ENCODE data around the gene TNNI3K.
A peak's percentile ranks its signal among the peaks of the same experiment; 100 is the strongest.
"Not testable (repeated sequence)": the region's sequence is repeated elsewhere in the genome, so short reads cannot be mapped to it uniquely, and the experiment has no call there.

Gene TNNI3K

DNA sequence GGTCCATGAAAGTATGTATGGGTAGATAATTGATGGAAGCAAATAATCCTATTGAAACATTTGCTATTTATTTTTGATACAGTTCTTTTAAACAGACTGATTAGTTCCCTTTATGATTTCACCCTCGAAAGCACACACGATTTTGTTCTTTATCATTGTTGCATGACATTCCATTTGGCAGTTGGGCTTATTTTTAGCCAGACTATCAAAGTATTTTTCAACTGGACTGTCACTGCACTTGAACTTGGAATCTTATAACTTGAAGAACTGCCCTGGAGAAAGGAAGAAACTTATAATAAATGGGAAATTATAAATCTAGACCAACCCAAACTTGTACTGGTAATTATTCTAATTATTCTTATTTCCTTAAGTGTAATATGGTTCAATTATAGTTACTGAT, at the start of gene TNNI3K:
TSS of gene TNNI3K (plus strand) at position 235 of the 400 bp plus-strand sequence. CDS start at position 300, 65 bp downstream.
- no peak for DNase-seq (ENCODE audit: low read depth in 1 of 2, low spot score in 1 of 2)

GRCh38 chr1:74193908-74194307, 41.3 kb upstream of the TNNI3K start:
- DNase-seq (ENCODE audit: low read depth in 1 of 2, low spot score in 1 of 2): no peak

- DNase-seq (ENCODE audit: low read depth in 1 of 2, low spot score in 1 of 2): no peak
These were observed 39.8 kb upstream of the TNNI3K start for GRCh38 chr1:74195339-74195738.

DNA sequence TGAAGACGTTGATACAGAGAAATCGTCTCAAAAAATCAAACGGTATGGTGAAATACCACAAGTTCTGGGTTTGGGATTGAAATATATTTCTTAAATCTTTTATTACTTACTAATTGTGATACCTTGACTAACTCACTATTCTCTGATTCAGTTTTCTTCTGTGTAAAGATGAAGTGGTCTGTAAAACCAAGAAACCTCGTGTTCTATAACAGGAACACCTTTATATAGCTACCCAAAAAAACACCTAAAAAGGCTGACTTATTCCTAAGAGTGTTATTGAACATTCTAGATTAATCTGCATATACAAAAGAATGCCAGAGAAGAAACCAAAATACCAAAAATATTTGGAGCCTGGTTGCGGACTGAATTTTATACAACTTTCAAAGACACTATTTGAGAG, 37.9 kb upstream of the TNNI3K start:
- no peak for DNase-seq (ENCODE audit: low read depth in 1 of 2, low spot score in 1 of 2)

GRCh38 chr1:74197657-74198552, 37.3 kb upstream of the TNNI3K start, which contains the start of the genes FPGT and LRRIQ3:
Gene FPGT, plus strand, starts transcription at chr1:74198242. Its CDS starts 37 bp downstream, at chr1:74198279.
Gene LRRIQ3, minus strand, starts transcription at chr1:74198176. Its CDS starts 14,492 bp downstream, at chr1:74183684.
- DNase-seq (ENCODE audit: low read depth in 1 of 2, low spot score in 1 of 2): peak; percentile 91 to 93

DNA sequence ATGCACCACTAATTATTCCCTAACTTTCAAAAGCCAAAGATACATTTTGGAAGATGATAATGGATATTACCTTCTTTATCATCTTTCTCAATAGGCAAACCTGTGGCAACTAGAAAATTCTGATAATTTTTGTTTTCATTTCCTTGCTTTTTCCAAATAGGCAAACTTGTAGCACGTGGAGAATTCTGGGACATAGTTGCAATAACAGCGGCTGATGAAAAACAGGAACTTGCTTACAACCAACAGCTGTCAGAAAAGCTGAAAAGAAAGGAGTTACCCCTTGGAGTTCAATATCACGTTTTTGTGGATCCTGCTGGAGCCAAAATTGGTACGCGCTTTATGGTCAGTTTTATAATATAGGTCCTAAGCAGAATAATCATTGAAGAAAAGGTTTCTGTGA, 35.7 kb upstream of the TNNI3K start:
- DNase-seq (ENCODE audit: low read depth in 1 of 2, low spot score in 1 of 2): no peak

GRCh38 chr1:74205266-74205665, 29.9 kb upstream of the TNNI3K start:
- no peak for DNase-seq (ENCODE audit: low read depth in 1 of 2, low spot score in 1 of 2)

- no peak for DNase-seq (ENCODE audit: low read depth in 1 of 2, low spot score in 1 of 2)
These were observed 20.0 kb upstream of the TNNI3K start for GRCh38 chr1:74215229-74215628.

DNA sequence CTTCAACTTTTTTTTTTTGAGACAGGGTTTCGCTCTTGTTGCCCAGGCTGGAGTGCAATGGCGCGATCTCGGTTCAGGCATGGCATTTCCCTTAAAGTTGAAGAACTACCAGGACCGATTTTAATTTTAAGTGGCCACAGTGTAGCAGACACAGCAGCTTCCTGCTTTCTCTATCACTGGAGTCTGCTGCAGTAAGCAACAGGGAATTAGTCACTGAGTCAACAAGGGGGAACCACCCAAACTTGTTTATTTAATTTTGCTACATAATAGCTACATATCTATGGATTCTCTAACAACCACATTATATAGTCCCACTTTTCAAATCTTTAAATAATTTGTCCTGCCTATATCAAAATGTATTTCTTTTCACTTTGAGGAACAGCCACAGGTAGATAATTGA, 12.5 kb upstream of the TNNI3K start:
- DNase-seq (ENCODE audit: low read depth in 1 of 2, low spot score in 1 of 2): no peak

DNA sequence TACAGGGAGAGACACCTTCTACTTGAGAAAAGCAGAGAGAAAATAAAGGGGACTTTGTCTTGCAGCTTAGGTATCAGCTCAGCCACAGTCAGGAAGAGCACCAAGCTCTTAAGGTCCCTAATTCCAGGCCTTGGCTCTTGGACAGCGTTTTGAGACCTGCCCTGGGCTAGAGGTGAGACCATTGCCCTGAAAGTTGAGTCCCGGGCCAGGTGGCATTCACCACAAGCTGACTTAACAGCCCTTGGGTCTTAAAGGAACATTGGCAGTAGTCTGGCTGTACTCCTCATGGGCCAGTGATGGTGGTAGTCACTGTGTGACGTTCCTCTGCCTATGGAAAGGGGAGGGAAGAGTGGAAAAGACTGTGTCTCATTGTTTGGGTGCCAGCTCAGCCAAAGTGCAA, 11.7 kb upstream of the TNNI3K start:
- DNase-seq (ENCODE audit: low read depth in 1 of 2, low spot score in 1 of 2): no peak

DNA sequence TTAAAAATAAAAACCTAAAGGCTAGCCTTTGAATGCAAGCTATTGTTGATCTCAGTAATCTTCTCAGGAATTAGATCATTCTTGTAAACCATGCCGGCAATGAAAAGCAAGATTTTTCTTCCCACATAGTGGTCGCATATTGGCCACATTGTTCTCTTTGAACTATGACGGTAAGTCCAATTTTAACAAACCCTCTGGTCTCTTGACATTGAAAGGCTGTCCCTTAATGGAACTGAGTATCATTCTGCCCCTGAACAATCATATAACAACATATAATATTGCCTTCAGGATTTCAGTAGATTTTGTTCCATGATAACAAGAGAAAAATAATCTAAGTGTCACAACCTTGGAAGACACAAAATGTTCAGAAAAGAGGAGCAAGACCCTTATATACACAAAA, 1.3 kb downstream of the TNNI3K start:
- no peak for DNase-seq (ENCODE audit: low read depth in 1 of 2, low spot score in 1 of 2)

DNA sequence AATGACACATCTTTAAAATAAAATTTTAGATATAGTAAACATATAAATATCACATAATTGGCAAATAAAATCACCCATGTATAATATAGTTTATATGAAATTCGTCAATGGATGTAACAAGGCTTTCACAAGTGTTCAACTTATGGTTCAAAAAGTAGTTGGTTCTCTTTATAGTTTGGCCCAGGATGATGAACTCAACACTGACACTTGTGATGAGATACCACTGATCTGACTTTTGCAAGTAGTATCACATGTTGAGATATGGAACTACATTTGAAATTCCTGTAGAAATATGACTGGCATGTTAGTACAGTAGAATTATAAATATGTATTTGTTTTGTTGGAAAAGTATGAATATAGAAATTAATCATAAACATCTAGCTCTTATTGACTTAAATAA, 1.8 kb downstream of the TNNI3K start:
- DNase-seq (ENCODE audit: low read depth in 1 of 2, low spot score in 1 of 2): no peak

DNA sequence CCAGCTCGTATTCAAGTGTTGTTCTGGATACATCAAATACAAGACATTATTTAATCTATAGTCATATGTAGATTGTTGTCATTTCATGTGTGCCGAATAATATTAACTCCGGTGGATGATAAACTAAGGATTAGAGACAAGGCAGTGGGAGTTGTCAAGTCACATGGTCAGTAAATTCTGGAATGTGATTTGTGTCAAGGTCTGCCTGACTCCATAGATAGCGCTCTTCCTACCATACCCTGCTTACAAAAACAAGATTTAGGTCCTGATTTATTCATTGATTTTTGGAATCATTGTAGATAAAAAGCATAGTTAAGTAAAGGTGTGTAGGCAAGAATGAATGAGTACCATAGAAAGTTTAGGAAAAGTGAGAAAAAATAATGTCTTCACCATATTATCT, 2.6 kb downstream of the TNNI3K start:
- DNase-seq (ENCODE audit: low read depth in 1 of 2, low spot score in 1 of 2): no peak

DNA sequence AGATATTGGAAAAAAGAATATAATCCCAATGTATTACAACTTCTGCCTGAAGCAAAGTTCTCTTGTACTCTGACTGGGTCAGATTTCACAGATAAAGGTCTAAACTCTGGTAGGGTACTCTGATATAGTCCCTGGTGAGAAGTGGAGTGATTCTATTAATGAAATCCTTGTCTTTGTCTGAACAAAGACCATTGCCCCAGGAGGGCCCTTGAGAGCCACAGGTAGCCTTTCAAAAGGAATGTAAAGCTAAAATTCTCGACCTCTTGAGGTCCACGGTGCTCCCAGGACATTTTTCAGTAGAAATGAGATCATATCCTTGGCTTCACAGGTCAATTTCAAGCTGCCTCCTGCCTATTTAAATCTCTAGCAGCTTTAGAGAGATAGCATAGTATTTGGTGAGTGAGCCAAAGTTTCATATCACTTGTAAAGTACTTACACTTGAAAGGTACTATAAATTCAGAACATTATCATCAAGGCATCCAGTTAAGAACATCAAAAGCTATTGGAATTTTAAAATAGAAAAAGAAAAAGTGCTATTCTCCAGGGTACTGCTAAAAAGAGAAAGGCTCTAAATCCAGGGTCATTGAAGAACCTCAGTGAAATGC, 10.1 kb downstream of the TNNI3K start:
- no peak for DNase-seq (ENCODE audit: low read depth in 1 of 2, low spot score in 1 of 2)

GRCh38 chr1:74246315-74246714, 11.1 kb downstream of the TNNI3K start:
- no peak for DNase-seq (ENCODE audit: low read depth in 1 of 2, low spot score in 1 of 2)

DNA sequence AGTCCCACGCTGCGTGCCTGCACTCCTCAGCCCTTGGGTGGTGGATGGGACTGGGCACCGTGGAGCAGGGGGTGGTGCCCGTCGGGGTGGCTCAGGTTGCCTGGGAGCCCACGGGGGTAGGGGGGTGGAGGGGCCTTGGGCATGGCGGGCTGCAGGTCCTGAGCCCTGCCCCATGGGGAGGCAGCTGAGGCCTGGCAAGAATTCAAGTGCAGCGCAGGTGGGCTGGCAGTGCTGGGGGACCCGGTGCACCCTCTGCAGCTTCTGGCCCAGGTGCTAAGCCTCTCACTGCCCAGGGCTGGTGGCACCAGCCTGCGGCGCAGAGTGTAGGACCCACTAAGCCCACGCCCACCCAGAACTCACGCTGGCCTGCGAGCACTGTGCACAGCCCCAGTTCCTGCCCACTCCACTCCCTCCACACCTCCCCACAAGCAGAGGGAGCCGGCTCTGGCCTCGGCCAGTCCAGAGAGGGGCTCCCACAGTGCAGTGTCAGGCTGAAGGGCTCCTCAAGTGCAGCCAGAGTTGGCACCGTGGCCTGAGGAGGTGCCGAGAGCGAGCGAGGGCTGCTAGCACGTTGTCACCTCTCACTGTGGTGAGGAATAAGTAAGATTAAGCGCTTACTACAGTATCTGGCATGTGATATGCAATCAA, 12.8 kb downstream of the TNNI3K start:
- DNase-seq (ENCODE audit: low read depth in 1 of 2, low spot score in 1 of 2): no peak

GRCh38 chr1:74253243-74253824, 18.1 kb downstream of the TNNI3K start:
- DNase-seq (ENCODE audit: low read depth in 1 of 2, low spot score in 1 of 2): not testable (repeated sequence)

- no peak for DNase-seq (ENCODE audit: low read depth in 1 of 2, low spot score in 1 of 2)
These were observed 30.8 kb downstream of the TNNI3K start for GRCh38 chr1:74266001-74266400.

DNA sequence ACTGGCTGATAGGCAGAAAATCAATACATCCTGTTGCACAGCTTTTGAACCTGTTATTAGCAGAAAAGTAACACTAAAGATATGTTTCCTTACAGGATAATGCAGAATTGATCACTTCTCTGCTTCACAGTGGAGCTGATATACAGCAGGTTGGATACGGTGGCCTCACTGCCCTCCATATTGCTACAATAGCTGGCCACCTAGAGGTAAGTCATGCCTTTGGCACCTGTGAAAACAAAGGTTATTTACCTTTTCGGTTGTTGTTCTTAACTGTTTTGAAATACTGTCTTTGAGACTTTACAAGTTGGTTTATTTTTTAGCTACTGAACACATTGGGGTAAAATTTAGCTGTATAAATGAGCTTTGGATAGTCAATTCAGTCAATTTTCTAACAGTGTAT, 36.3 kb downstream of the TNNI3K start:
- DNase-seq (ENCODE audit: low read depth in 1 of 2, low spot score in 1 of 2): no peak

DNA sequence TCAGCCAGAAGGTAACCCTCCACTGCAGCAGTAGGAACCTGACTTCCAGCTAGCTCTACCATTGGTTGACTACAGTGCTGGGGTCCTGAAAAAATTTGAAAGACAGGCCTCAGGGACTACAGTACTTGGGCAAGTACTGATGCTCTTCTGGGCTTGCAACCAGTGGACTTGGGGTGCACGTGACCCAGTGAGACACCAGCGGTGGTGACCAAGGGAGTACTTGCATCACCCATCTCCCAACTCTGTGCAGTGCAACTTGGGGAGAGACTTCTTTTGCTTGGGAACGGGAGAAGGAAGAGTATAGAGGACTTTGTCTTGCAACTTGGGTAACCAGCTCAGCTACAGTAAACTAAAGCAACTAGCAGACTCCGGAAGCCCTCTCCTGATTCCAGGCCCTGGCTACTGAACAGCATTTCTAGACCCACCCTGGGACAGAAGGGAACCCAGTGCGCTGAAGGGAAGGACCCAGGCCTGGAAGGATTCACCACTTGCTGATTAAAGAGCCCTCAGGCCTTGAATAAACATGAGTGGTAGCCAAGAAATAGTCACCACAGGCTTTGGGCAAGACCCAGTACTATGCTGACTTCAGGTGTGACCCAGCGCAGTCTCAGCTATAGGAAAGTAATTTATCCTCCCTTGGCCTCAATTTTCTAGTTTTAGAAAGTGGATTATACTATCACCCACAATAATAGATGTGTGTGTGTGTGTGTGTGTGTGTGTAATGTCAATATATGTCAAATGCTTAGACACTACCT, 45.6 kb downstream of the TNNI3K start:
- no peak for DNase-seq (ENCODE audit: low read depth in 1 of 2, low spot score in 1 of 2)

DNA sequence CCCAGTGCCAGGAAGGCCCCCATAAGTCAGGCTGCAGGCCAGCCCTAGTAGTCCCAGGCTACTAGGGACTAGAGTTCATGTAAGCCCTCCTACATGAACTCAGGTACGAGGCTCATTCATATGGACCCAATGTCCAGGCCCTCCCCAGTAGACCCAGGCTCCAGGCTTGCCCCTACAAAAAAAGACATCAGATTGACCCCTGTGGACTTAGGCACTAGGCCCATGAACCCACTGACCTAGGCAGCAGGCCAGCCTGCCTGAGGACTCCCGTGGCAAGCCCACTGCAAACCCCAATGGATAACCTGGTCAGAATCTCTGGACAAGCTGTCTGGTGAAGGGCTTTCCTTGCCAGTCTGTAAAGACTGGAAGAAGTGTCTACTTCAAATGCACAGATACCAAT, 51.2 kb downstream of the TNNI3K start:
- DNase-seq (ENCODE audit: low read depth in 1 of 2, low spot score in 1 of 2): no peak

All from activated CD4-positive, alpha-beta T cell treated with anti-CD3 and anti-CD28 coated beads, Interleukin-2, amount 50 U/mL, for 24 hours (primary cell).